ENCODE results near the gene BCL7C.

DNA sequence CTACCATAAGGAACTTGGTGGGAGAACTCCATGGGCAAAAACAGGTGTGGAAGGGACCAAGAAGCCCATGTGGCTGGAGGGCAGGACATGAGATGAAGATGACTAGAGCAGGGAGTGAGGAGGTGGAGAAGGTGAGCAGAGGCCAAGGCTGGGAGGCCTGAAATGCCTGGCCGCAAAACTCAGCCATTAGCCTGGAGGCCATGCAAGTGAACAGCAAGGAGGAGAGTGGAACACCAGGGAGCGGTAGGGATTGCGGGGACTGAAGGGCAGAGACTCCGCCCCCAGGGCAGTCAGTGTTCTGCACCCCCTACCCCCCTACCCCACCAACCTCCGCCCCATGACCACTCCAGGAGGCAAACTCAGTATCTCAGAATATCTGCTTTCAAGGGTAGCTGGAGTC lies 17.0 kb downstream of the BCL7C start:
- TF ChIP-seq FOXK2 (IDR thresholded peaks at IDR 0.05) (no peak), EED (CRISPR knock-in tag; IDR thresholded peaks at IDR 0.05) (no peak), RNF2 (conservative IDR thresholded peaks at IDR 0.05; ENCODE audit: low read depth) (no peak), NR2F2 (IDR thresholded peaks at IDR 0.05; ENCODE audit: borderline replicate concordance, low read depth) (no peak), KMT2A (CRISPR knock-in tag; IDR thresholded peaks at IDR 0.05) (no peak), HCFC1 (IDR thresholded peaks at IDR 0.05; ENCODE audit: low read depth, low read length) (no peak)
- TF ChIP-seq, protein P1, sequence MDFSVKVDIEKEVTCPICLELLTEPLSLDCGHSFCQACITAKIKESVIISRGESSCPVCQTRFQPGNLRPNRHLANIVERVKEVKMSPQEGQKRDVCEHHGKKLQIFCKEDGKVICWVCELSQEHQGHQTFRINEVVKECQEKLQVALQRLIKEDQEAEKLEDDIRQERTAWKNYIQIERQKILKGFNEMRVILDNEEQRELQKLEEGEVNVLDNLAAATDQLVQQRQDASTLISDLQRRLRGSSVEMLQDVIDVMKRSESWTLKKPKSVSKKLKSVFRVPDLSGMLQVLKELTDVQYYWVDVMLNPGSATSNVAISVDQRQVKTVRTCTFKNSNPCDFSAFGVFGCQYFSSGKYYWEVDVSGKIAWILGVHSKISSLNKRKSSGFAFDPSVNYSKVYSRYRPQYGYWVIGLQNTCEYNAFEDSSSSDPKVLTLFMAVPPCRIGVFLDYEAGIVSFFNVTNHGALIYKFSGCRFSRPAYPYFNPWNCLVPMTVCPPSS (IDR thresholded peaks at IDR 0.05): no peak

All from HepG2 (cell line).